NCI-H2227 treated with DMSO at 0.1 percent for 48 hours (cell line): ENCODE results near the gene PROC.

Experiments
- DNase-seq: peaks from one replicate; lab custom pipeline; 2025; lab: John Stamatoyannopoulos, UW

Gene PROC

DNA sequence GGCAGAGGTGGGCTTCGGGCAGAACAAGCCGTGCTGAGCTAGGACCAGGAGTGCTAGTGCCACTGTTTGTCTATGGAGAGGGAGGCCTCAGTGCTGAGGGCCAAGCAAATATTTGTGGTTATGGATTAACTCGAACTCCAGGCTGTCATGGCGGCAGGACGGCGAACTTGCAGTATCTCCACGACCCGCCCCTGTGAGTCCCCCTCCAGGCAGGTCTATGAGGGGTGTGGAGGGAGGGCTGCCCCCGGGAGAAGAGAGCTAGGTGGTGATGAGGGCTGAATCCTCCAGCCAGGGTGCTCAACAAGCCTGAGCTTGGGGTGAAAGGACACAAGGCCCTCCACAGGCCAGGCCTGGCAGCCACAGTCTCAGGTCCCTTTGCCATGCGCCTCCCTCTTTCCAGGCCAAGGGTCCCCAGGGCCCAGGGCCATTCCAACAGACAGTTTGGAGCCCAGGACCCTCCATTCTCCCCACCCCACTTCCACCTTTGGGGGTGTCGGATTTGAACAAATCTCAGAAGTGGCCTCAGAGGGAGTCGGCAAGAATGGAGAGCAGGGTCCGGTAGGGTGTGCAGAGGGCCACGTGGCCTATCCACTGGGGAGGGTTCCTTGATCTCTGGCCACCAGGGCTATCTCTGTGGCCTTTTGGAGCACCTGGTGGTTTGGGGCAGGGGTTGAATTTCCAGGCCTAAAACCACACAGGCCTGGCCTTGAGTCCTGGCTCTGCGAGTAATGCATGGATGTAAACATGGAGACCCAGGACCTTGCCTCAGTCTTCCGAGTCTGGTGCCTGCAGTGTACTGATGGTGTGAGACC is at the start of gene PROC:
PROC (plus strand) TSS at position 128 of the 812 bp plus-strand sequence. CDS start 1,516 bp downstream, outside the sequence.
- DNase-seq = no peak

DNA sequence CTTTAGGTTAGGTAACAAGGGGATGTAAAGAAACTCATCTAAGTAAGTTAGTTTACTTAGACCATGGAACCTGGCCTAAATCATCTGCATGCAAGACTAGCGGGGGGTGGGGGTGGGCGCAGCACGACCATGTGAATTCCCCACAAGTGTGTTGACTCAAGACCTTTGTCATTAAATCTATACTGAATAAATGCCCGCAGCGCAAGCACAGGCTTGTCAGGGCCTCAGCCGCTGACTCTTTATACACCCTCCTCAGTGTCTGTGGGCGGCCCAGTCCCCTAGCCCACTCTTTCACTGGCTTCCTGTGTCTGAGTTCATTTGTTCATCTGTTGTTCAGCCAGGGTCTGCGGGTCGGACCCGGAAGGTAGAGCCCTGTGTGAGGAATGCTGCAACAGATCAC is 48.2 kb upstream of the PROC start:
- no peak for DNase-seq

- DNase-seq = no peak
Measured at GRCh38 chr2:127371037-127371436, 47.2 kb upstream of the PROC start.

- DNase-seq = no peak
Measured at GRCh38 chr2:127373362-127374083, 44.7 kb upstream of the PROC start.

DNA sequence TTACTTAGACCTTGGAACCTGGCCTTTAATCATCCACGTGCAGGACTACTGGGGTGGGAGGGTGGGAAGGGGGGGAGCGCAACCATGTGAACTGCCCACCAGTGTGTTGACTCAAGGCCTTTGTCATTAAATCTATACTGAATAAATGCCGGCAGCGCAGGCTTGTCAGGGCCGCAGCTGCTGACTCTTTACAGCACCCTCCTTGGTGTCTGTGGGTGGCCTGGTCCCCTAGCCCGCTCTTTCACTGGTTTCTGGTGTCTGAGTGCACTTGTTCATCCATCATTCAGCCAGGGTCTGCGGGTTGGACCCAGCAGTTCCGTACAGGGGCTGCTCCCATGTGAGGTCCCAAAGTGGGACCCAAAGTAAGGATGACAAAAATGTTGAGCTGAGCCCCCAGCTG is 42.0 kb upstream of the PROC start:
- DNase-seq = no peak

- no peak for DNase-seq
Measured at GRCh38 chr2:127377262-127377661, 41.0 kb upstream of the PROC start.

DNA sequence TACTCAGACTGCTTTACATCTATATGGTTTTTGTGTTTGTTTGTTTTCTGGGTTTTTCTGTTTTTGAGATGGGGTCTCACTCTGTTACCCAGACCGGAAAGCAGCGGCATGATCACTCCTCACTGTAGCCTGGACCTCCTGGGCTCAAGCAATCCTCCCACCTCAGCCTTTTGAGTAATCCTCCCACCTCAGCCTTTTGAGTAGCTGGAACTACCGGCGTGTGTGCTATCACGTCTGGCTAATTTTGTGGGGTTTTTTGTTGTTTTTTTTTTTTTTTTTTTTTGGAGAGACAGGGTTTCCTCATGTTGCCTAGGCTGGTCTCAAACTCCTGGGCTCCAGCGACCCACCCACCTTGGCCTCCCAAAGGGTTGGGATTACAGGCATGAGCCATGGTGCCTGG is 39.5 kb upstream of the PROC start:
- no peak for DNase-seq

GRCh38 chr2:127379712-127380355 is 38.4 kb upstream of the PROC start:
- DNase-seq = no peak

- no peak for DNase-seq
Measured at GRCh38 chr2:127381762-127382161, 36.5 kb upstream of the PROC start.

GRCh38 chr2:127382831-127383230 is 35.4 kb upstream of the PROC start:
- DNase-seq = no peak

GRCh38 chr2:127384529-127384928 is 33.7 kb upstream of the PROC start:
- no peak for DNase-seq

DNA sequence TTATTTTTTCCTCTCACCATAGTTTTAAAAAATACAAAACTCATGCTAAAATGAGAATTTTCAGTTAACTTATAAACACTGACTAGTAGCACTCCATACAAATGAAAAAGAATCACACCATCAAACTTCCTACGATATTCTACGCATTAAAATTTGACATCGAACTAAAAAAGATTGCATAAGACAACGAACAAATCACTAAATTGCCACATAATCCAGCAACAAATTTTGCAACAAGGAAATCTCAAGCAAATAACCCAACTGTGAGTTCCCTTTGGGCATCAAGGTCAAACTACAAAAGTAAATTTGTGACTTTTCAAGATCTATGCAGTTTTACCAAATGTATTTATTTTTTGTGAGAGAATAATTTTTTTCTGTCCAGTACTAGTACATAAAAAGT is 32.0 kb upstream of the PROC start:
- DNase-seq = no peak

GRCh38 chr2:127386764-127387654 is 31.2 kb upstream of the PROC start:
- peak; percentile 90 for DNase-seq

- peak; percentile 95 for DNase-seq
Measured at GRCh38 chr2:127387655-127388422, 30.4 kb upstream of the PROC start, which contains the start of gene MAP3K2. Gene MAP3K2 (minus strand): TSS chr2:127387975. CDS start chr2:127343129, 44,846 bp downstream.

DNA sequence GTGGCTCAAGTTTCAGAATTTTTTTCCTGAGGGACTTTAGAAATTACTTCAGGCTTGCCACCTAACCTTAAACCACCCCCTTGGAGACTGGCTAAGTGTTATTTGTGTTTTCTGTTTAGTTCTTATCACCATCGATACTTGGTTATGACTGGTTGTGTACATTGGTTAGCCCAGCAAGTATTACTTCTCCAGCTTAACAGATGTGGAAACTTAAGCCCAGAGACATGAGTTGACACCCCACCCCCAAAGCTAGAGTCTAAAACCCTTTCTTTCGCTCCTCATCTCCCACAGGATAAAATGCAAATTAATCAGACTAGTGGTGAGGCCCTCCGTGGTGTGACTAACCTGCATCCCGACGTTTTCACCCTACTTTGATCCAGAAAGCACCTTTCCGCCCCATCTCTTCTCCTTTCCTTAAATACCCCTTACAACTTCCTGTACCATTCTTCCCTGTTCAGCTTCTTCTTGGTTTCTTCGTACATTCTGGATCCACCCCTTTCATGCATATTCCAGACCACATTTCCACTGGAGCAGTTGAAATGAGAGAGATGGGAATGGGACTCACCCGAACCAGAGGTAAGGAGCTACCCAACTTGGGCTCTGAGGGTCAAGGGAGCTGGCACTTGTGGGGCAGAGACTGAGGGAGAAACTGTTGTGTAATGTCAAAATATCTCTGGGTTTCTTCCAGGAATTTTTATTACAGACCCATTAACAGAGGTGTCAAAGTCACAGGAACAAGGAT is 29.6 kb upstream of the PROC start:
- no peak for DNase-seq

- no peak for DNase-seq
Measured at GRCh38 chr2:127389778-127390435, 28.3 kb upstream of the PROC start.

GRCh38 chr2:127392133-127392827 is 25.9 kb upstream of the PROC start:
- DNase-seq = no peak

DNA sequence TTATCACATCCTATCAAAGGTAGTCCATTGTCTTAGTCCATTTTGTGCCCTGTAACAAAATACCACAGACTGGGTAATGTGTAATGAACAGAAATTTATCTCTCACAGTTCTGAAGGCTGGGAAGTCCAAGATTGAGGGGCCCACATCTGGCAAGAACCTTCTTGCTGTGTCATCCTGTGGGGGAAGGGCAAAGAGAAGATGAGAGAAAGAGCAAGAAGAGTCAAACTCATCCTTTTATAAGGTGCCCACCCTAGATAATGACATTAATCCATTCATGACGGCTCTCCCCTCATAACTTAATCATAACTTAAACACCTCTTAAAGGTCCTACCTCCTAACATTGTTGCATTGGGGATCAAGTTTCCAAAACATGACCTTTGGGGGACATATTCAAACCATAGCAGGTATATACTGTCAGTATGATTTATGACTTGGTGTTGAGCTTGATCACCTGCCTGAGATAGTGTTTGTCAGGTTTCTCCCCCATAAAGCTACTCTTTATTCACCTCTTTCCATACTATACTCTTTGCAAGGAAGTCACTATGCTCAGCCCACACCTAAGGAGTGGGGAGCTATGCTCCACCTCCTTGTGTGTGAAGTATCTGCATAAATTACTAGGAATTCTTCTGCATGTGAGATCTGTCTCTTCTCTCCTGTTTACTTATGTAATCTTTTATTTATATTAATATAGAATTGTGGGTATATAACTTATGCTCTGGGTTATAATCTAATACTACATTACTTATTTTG is 25.2 kb upstream of the PROC start:
- DNase-seq = no peak
